GM03348 (cell line): ENCODE measurements around the gene CELF5.
"Not testable (repeated sequence)": the region's sequence is repeated elsewhere in the genome, so short reads cannot be mapped to it uniquely, and the experiment has no call there.

Experiments used
- DNase-seq: peaks from one replicate; pipeline ENCODE4 v3.0.0; 2012; ENCODE audit warnings: low spot score

Gene CELF5

DNA sequence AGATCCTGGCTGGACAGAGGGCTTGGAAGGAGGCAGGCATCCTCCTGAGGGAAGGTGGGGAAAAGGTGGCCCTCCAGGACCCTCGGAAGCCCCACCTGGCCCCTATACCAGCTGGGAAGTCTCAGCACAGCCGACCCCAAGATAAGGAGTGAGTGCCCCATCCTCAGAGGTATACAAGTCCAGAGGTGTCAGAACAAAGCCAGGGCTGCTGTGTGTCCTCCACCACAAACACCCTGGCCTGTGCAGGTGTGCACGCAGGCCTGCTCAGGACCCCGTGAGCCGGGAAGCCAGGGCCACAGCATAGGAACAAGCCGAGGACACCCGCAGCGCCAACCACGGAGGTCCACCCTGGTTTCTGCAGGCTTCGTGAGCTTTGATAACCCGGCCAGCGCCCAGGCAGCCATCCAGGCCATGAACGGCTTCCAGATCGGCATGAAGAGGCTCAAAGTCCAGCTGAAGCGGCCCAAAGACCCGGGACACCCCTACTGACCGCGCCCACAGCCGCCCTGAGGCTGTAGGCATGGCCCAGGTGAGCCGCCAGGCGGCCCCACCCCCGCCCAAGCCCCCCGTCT, 68.6 kb downstream of the CELF5 start:
- DNase-seq = no peak

DNA sequence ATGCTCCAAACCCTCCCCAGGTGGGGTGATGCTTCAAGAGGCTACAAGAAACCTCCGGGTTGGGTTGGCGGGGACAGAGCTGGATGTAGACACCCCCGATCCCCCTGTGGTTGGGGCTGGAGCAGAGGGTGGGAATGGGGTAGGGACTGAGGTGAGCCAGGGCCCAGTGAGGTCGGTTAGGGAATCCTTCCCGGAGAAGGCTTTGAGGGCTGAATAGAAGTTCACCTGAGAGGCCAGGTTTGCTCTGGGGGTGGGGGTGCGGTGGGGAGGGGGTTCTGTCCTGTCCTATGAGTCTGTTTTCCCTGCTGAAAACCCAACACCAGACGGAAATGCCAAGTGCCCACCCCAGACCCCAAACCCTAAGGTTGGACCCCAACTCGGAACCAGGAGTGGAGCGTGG, 69.1 kb downstream of the CELF5 start:
- no peak for DNase-seq

DNA sequence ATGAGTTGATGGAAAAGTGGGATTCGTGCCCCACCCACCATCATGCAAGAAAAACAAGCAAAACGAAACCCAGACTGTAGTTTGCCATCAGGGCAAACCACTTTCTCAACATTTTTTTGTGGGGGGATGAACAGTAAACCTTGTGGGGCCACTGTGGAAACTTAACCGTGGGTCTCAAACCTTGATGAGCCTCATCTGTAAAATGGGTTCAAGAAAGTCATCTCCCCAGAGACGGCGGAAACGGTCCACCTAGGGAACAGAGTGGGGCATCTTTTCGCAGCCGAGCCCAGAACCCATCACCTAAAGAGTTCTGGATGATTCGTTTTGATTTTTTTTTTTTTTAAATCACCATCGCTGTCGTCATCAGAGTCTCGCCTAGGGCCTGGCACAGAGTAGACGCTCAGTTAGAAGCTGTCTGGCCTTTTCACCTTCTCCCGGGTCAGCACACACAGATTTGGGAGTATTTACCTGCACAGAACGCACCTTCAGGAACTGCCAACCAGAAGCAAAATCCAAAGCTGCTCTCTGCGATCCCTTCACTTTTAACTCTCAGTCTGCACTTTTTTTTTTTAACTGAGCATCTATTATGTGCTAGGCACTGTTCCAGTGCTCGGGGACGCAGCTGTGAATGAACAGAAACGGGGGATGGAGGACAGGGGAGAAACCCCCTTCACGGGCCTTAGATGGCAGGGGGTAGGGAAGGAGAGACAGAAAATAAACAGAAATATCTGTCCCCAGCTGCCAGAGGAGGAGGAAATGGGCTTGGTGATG, 69.8 kb downstream of the CELF5 start:
- no peak for DNase-seq

DNA sequence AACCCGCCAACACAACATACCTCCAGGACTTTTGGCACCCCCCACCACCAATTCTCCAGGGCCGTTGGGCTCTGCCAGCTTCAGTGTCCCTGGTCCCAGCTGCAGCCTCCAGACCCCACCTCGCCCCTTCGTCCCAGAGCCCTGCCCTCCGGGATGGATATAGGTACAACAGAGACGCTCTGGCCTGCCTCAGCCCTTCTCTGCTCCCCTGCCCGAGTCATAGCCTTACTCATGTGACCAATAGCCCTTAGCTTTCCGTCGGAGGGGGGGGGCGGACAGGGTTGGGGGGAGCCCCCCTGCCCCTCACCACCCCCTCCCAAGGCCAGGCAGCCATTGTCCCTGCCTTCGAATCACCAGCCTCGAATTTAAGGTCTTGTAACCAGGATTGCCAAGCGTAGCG, 71.1 kb downstream of the CELF5 start:
- DNase-seq = no peak

DNA sequence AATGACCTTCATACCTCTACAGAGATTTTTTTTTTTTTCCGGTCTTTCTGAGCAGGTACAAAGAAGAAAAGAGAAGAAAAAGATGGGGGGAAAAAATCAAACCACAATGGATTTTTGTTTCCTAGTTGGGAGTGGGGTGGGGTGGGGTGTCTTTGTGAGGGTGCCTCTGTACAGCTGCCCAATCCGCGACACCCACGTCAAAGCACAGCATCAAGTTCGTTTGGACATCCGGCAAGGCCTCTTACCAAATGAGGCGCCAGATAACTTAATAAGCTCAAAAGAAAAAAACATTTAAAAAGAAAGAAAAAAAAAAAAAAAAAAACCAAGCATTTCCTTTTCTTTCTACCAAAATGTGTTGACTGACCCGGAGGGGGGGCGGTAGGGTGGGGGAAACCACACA, 71.6 kb downstream of the CELF5 start:
- DNase-seq = no peak

DNA sequence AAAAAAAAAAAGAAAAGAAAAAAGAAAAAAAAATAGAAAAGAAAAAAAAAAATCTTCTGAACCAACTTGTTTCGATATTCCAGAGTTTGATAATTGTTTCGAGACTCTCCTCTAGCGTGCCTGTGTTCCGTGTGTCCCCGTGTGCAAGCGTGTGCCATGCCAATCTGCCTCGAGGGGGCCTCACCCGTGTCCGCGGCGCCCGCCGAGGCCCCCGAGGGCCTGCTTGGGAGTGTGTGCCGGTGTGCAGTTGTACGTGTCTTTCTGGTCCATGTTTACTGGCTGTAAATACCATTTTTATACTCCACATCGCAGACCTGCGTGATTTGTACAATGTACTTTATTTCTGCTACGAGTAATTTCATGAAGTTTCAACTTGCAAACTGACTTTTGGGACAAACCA, 72.0 kb downstream of the CELF5 start:
- no peak for DNase-seq

DNA sequence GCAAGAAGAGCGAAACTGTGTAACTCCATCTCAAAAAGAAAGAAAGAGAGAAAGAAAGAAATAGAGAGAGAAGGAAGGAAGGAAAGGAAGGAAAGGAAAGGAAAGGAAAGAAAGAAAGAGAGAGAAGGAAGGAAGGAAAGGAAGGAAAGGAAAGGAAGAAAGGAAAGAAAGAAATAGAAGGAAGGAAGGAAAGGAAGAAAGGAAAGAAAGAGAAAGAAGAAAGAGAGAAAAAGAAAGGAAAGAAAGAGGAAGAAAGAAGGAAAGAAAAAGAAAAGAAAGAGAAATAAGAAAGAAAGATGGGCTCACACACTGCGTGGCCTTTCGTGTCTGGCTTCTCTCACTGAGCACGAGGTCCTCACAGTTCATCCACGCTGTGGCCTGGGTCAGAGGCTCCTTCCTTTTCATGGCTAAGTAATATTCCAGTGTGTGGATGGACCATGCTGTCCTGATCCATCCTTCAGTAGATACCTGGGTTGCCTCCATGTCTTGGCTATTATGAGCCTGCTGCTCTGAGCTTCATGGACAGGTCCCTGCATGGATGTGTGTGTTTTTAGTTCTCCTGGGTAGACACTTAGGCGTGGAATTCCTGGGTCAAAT, 74.5 kb downstream of the CELF5 start:
- DNase-seq = no peak

DNA sequence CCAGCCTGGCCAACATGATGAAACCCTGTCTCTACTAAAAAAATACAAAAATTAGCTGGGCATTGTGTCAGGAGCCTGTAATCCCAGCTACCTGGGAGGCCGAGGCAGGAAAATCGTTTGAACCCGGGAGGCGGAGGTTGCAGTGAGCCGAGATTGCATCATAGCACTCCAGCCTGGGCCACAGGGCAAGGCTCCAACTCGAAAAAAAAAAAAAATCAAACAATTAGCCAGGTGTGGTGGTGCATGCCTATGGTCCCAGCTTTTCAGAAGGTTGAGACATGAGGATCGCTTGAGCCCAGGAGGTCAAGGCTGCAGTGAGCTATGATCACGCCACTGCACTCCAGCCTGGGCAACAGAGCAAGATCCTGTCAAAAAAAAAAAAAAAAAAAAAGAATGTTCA, 76.1 kb downstream of the CELF5 start:
- DNase-seq = not testable (repeated sequence)

DNA sequence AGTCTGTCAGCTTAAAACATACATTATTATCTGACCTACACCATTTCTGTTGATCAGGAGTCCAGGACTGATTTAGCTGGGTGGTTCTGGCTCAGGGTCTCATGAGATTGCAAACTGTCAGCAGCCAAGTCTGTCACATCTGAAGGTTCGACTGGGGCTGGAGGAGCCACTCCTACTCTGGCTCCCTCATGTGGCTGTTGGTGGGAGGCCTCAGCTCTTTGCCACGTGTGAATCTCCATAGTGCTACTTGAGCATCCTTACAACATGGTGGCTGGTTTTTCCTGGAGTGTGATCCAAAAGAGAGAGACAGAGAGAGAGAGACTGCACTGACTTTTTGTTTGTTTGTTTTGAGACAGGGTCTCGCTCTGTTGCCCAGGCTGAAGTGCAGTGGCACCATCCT, 78.3 kb downstream of the CELF5 start:
- no peak for DNase-seq

DNA sequence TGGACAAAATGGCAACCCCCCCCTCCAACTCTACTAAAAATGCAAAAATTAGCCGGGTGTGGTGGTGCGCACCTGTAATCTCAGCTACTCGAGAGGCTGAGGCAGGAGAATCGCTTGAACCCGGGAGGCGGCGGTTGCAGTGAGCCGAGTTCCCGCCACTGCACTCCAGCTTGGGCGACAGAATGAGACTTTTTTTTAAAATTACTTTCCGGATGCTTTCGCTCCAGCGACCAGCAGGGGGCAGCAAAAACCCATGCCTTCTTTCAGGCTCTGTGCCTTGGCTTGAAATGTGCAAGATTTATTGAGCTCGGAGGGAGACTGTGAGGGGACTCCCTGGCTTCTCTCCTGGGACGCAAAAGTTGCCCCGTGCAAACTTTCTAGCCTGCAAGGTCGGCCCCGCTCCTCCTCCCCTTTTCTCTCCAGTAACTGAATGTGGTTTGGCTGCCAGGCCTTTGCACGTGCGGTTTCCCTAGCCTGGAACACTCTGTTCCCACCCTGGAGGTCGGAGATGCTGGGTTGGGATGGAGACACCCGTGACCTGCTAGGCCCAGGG, 80.5 kb downstream of the CELF5 start:
- DNase-seq = peak; percentile 81

DNA sequence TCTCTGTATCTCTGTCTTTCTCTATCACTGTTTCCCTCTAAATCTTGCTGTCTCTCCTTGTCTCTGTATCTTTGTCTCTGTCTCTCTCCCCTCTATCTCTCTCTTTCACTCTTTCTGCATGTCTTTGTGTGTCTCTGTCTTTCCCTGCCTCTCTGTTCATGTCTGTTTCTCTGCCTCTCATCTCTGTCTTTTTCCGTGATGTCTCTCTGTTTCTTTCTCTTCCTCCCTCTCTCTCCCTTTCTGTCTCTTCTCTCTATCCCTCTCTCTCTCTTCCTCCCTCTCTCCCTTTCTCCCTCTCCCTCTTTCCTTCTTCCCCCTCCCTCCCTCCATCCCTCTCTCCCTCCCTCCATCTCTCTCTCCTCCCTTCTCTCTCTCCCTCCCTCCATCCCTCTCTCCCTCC, 85.3 kb downstream of the CELF5 start:
- no peak for DNase-seq

DNA sequence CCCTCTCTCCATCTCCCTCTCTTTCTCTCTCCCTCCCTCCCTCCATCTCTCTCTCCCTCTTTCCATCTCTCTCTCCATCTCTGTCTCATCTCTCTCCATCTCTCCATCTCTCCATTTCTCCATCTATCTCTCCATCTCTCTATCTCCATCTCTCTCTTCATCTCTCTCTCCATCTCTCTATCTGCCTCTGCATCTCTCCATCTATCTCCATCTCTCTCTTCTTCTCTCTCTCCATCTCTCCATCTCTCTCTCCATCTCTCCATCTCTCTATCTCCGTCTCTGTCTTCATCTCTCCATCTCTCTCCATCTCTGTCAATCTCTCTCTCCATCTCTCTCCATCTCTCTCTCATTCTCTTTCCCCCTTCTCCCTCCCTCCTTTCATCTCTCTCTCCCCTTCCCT, 85.8 kb downstream of the CELF5 start:
- no peak for DNase-seq

DNA sequence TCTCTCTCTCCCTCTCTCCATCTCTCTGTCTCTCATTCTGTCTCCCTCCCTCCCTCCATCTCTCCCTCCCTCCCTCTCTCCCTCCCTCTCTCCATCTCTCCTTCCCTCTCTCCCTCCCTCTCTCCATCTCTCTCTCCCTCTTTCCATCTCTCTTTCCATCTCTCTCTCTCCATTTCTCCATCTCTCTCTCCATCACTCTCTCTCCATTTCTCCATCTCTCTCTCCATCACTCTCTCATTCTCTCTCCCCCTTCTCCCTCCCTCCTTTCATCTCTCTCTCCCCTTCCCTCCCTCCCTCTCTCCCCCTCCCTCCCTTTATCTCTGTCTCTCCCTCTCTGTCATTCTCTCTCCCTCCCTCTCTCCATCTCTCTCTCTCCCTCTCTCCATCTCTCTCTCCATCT, 86.2 kb downstream of the CELF5 start:
- DNase-seq = no peak

DNA sequence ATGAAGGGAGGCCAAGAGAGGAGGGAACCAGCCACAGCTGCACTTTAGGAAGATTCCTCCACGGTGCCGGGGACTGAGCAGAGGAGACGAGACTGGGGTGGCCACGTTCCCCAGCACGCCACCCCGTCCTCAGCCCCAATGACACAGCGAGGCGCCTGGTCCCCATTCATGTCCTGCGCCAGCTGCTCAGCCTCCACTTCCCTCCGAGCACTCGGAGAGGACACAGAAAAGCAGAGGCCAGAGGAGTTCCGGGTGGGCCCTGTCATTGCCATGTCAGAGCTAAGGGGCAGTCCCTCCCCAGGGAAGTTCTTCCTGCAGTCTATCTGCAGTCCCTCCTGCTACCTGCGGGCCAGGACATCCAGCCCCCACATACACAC, 88.7 kb downstream of the CELF5 start:
- no peak for DNase-seq

DNA sequence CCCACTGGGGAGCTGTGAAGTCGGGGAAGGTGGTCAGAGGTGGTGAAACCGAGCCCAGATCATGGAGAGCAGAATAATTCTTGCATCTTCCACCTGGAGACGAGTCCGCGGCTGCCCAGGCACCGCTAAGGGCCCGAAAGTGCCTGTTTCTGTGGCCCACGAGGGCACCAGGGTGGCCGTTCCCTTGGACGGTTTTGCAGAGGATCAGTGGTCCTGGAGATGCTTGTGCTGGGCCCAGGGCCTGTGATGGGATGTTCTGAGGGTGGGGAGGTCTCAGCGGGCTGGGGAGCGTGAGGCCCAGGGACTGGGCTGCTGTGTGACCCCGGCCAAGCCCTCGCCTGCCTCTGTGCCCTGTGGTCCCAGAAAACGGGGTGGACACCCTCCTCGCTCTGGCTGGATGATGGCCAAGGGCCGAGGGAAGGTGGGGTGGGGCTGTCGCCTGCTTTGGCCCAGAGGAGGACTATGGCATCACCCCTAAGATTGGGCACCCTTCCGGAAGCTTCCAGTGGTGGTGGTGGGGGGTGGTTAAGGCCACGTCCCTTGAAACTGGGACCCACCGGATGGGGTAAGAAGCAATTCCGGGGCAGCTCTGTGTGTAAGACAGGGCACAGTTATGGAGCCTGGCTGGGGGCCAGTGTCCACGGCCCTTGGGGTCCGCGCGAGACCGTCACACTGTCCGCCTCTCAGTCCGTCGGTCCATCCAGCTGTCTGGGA, 90.7 kb downstream of the CELF5 start:
- DNase-seq = no peak

DNA sequence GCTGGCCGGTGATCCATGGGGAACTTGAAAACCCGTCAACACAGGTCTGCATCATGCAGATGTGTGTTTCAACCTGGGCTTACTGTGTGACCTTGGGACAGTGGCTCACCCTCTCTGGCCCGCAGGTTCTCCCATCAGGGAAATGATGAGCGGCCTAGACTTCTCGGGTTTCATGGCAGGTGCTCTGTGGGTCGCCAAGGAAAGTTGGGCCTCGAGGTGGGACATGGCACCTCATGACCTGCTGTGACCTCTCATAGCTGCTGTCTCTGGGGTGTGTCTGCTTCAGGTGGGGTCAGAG, 91.2 kb downstream of the CELF5 start:
- DNase-seq = no peak

DNA sequence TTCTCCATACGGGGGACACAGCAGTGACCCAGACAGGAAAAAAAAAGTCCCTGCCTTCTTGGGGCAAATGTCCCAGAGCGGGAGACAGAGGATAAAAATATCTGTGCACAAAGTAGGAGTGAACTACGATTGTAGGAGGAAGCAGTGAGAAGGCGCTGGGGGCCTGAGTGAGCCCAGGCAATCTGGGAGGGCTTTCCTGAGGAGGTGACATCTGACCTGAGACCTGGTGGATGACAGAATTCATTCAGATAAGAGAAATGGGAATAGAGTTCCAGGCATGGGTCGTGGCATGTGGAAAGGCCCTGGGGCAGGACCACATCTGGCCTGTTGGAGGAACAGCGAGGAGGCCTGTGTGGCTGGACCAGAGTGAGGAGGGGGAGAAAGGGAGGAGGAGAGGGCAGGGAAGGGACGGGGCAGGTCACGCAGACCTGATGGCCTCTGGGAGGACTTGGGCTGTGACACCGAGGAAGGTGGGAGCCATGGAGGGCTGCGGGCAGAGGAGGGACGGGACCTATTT, 91.7 kb downstream of the CELF5 start:
- DNase-seq = no peak

DNA sequence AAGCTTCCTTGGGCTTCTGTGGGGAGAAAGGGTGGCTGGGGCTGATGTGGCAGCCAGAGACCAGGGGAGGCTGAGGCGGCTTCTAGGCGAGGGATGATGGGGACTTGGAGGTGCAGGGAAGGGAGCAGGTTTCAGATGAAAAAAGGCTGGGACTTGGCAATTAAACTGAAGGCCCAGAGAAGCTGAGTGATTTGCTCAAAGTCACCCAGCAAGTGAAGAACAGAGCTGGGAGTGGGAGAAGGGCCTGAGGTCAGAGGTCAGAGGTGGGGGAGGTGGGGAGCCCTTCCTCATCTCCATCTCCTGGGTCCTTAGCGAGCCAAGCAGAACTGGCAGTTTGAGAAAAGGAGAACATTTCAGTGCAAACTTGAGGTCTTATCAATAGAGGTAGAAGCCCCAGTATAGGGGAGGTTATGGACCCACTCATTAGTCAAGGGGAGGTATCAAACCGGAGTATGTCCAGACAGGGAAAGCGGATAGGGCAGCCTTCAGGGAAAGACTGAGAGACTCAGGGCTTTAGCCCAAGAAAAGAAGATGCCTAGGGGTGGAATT, 92.3 kb downstream of the CELF5 start:
- DNase-seq = no peak

DNA sequence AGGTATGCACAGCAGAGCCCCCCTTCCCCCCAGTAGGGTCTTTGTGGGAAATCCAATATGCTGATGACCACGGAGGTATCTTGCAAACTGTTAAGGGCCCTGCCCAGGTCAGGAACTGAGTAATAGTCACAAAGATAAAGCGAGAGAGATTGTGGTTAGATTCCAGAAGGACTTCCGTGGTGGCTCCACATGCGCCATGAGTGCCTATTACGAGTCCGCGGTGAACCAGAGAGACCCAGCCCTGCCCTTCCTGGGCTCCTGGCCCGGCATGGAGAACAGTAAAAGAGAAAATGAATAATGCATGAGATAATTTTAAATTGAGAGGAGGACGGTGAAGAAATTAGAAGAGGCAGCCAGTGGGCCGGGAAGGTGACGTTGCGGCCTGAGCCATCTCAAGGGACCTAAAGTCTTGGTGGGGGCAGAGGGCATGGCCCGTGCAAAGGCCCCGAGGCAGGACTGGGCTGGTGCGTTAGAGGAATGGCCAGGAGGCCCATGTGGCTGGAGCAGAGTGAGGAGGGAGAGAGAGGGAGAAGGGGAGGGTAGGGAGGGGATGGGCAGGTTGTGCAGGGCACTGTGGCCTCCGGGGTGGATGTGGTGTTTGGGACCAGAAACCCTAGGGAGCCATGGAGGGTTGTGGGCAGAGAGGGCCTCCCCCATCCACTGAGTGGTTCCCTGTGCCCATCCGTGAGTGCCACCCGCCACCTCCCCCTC, 95.3 kb downstream of the CELF5 start:
- DNase-seq = peak; percentile 35

DNA sequence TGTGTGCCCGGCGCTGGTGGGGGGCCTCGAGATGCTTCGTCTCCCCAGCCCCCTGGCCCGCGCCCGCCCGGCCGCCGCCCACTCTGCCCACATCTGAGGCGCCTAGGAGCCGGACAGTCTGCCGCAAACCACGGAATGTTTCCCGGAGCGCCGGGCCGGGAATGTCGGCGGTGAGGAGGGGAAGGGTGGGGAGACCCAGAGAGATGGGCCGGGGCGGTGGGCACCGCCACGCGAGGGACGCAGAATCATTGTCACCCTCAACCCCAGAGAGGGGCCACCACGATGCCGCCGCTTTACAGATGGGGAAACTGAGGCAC, 95.9 kb downstream of the CELF5 start:
- no peak for DNase-seq

DNA sequence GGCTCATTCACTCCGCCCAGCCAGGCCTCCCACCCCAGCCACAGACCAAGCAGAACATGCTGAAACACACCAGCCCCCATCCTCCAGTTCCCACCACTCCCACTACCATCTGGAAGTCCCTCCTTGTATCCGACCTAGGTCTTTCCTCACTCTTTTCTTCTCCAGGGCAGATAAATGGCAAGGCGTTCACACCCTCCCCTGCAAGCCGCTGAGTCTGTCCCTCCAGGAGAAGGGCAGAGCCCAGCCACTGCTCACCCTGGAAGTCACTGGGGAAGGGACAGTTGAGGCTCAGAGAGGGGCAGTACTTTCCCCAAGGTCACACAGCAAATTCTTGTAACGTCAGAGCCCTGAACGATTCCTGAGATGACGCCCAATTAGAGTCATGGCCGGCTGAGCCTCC, 96.4 kb downstream of the CELF5 start:
- DNase-seq = no peak

DNA sequence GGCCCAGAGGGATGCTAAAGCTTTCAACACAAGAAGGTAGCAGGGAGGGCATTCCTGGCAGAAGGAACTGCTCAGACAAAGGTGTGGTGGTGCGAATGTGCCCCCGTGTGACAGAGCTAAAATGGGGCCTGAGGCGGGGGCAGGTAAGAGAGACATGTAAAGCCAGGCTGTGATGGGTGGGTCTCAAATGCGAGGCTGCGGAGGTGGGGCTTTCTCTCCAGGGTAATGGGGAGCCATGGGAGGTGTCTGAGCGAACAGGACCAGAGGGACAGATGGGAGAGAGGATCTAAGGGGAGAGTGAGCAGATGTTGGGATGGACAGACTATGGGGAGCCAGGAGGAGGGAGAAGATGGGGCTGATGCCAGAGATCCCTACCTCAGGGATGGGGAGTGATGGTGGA, 97.2 kb downstream of the CELF5 start:
- DNase-seq = no peak
